GM12873 (cell line): ENCODE data around the gene ZPR1.

Source experiments
- TF ChIP-seq, protein P1 (sequence below): IDR thresholded peaks from 2 replicates; pipeline ENCODE4 v1.5.1; 2012; ENCODE audit warnings: low read depth, mild to moderate bottlenecking, moderate library complexity, low read length, control low read depth; ENCODE audit not compliant: insufficient read depth; ENCODE audit errors: missing control alignments

The ZPR1 gene

DNA sequence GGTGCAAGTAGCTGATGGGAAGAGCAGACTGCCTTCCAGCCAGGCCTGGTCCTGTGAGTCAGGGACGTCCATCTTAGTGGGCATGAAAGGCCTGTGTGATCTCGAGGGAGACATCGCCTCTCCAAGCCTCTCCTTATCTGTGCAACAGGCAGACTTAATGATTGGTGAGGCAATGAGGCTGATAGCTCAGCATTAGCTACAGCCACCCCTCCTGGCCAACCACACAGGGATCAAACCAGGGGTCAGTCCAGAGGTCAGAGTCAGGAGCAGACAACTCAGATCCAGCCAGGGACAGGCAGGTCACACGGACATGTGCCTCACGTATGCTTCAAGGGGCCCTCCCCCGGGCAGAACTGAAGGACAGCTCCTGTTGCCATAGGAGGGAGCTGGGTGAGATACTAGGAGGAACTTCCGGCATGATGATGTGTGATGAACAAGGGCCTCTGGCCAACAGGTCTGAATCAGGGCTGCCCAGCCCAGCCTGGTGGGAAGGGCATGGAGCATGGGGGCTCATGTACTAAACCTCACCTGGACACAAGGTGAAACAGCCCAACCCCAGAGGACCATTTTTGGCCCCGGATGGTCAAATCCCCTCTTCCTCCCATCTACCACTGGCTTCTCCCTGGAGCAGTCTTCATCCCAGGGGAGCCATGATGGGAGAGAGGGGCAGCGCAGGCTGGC, 39.1 kb upstream of the ZPR1 start:
- TF ChIP-seq, protein P1, sequence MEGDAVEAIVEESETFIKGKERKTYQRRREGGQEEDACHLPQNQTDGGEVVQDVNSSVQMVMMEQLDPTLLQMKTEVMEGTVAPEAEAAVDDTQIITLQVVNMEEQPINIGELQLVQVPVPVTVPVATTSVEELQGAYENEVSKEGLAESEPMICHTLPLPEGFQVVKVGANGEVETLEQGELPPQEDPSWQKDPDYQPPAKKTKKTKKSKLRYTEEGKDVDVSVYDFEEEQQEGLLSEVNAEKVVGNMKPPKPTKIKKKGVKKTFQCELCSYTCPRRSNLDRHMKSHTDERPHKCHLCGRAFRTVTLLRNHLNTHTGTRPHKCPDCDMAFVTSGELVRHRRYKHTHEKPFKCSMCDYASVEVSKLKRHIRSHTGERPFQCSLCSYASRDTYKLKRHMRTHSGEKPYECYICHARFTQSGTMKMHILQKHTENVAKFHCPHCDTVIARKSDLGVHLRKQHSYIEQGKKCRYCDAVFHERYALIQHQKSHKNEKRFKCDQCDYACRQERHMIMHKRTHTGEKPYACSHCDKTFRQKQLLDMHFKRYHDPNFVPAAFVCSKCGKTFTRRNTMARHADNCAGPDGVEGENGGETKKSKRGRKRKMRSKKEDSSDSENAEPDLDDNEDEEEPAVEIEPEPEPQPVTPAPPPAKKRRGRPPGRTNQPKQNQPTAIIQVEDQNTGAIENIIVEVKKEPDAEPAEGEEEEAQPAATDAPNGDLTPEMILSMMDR, result no peak

DNA sequence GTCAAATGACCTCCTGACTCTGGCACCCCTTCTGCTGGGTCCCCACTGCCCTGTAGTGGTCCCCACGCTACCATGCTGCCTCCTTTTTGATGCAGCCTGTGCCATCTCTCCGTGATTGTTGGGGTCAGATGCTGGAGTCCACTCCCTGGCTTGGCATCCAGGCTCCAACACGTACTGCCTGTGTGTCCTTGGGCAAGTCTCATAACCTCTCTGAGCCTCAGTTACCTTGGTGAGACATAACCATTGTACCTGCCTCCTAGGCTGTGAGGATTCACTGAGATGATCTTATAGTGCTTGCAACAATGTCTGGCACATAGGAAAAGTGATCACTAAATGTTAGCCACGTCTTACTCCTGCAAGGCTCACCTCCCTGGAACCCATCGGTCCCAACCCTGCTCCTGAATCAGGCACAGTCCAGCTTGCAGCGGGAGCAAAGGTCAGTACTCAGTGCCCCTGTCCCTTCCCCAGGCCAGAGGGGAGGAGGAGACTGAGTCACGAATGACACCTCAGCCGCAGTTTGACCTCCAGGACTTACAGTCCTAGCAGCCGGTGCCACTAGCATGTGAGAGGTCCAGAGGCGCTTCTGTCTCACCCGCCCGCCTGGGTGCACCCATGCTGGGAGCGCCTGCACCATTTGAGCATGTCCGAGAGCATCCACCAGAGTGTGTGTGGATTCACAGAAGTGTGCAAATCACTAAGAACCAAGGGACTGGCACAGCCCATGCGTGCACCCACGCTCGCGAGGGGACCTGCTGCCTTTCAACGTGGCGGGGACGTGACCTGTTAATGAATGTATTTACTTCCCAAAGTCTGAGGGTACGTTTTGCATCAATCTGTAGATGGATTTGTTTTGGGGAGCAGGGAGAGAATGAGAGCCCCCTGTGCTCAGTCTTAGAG, 38.3 kb upstream of the ZPR1 start:
- TF ChIP-seq, protein P1, result no peak

DNA sequence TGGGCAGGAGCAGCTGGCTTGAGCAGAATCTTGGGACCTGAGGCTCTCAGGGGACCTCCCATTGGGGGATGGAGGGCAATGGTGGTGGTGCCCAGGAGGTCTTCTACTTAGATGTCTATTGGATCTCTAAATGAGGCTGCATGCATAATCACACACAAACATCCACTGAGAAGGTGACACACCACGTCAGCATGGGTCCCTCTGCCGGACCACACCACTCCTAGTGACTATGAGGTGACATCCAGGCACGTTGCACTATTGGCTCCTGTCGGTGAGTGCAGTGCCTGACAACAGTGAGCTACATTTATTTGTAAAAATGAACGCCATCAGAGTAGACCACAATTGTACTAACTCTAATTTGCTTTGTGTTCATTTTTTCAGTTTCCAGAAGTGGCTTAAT, 37.6 kb upstream of the ZPR1 start:
- TF ChIP-seq, protein P1, result no peak

DNA sequence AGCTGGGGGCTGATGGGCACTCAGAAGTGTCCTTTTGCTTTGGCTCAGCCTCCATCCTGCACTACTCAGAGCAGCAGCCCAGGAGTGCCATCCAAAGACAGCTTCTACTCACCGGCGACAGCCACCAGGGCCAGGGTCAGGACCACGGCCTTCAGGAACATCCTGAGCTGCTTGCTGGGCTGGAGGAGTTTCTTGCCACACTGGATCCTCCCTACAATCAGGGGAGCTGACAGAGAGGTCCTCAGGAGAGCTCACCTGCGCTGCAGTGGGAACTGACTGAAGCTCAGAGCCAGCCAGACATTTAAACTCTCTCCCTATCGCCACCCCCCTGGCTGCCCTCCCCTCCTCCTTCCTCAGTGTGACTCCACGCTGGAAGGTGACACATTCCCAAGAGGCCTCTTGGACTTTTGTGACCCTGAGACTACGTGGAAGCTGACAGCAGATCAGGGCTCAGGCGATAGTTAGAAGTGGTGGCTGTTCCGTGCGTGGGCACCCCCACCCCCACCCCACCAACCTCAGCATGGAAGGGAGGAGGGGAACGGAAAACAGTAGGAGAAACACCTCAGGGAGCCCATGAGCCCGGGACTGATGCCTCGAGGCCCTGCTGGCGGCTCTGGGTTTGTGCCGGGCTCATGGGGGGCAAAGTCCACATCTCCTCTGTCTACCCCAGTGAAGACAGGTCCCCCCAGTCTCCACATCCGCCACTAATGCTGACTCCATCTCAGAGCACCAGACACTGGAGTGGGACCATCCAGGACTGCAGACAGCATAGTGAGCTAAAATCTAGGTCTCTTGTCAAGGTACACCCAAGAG, 35.4 kb upstream of the ZPR1 start, which contains the start of gene APOA4:
TSS of gene APOA4 (minus strand) at position 274 of the 813 bp plus-strand sequence. CDS start at position 161, 113 bp downstream.
- TF ChIP-seq, protein P1, result no peak

DNA sequence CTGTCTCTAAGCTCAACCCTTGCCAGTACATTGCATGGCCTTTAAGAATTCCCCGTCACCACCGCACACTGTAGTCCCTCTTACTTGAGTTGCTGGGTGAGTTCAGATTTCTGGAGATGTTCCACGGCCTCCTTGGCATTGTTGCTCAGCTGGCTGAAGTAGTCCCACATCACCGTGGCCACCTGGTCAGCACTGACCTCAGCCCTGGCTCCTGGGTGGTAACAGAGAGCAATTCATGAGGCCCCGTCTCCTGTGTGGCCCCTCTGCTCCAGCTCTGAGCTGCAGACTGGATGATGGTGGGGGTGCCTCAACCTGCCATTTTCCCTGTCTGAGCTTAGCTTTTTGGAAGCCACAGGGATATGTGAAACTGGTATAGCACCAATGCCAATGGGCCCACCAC, 34.8 kb upstream of the ZPR1 start:
- TF ChIP-seq, protein P1, result no peak

DNA sequence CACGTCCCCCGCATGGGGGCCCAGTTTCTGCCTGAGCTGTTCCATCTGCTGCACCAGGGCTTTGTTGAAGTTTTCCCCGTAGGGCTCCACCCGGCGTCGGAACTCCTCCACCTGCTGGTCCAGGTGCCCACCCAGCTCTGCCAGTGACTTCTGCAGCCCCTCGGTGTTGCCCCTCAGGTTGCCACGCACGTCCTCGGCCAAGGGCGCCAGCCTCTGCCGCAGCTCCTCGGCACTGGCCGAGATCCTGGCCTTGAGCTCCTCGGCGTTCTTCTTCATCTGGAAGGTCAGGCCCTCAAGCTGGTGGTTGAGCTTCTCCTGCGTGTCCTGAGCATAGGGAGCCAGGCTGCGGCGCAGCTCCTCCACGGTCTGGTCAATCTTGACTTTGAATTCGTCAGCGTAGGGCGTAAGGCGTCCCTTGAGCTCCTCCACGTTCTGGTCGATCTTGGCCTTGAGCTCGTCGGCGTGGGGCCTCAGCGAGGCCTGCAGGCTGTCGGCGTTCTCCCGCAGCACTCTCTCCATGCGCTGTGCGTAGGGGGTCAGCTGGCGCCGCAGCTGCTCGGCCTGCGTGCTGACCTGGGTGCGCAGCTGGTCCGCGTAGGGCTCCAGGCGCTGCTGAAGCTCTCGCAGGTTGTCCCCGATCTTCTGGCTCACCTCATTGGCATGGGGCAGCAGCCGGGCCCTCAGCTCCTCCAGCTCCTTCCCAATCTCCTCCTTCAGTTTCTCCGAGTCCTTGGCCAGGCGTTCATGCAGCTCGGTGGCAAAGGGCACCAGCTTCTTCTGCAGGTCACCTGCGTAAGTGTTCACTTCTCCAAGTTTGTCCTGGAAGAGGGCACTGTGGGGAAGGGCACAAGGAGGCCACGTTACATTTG, 33.5 kb upstream of the ZPR1 start:
- TF ChIP-seq, protein P1, result no peak
